ENCODE measurements around the gene SACS. TPM values are rescaled to one million over a fixed set of nuclear protein-coding genes. Genes with fewer than 3 reads are reported as not detected.

Gene SACS
- total and polyA plus RNA-seq, 2 of the 8 experiments (the other 6 are each of a cell fraction or from before 2014, with no cell fraction given), result 11.0 to 54.2 TPM

GRCh38 chr13:23339225-23339624 is 94.3 kb downstream of the SACS start:
- Histone ChIP-seq H3K4me3 (ENCODE audit: extremely low read depth in 1 of 4, insufficient read depth in 2 of 4, low read depth in 3 of 4, low read length in 4 of 4) (no peak overlapping the region), H3K27me3 (replicated peaks in 1 of 4; ENCODE audit: control insufficient read depth in 3 of 4, extremely low read depth in 1 of 4, insufficient read depth in 3 of 4, low read length in 3 of 4) (peaks cover 0 to 1% (median 0%) of the 10 kb centered on the region in 4 experiments; a peak in 1 of 7 replicates), H3K56ac (replicated peaks; ENCODE audit: insufficient read length, low read depth, low read length) (no peak overlapping the region), H3K4me1 (replicated peaks in 1 of 4; ENCODE audit: control insufficient read depth in 3 of 4, insufficient read depth in 4 of 4, low read length in 3 of 4) (no peaks in the 10 kb centered on the region), H3K23ac (ENCODE audit: insufficient read length) (no peak overlapping the region), H4K5ac (ENCODE audit: insufficient read length, low read depth, low read length) (no peak overlapping the region), H3K9ac (replicated peaks in 1 of 4; ENCODE audit: extremely low read depth in 1 of 4, low read depth in 3 of 4, low read length in 3 of 4) (no peak overlapping the region), H3K79me2 (ENCODE audit: control insufficient read depth in 1 of 2, insufficient read depth in 2 of 2, low read length in 2 of 2) (peaks cover 0 to under 1% of the 10 kb centered on the region in 2 experiments; a peak in 1 of 4 replicates), H4K91ac (replicated peaks; ENCODE audit: insufficient read length, low read length) (no peak overlapping the region), H2AFZ (ENCODE audit: low read length) (no peak overlapping the region), H2BK20ac (ENCODE audit: low read length) (no peak overlapping the region), H3K27ac (ENCODE audit: low read depth, low read length) (no peak overlapping the region), H3K18ac (ENCODE audit: extremely low read depth, low read length) (no peak overlapping the region), H3K36me3 (ENCODE audit: control insufficient read depth in 2 of 4, insufficient read depth in 4 of 4, low read length in 3 of 4) (peaks cover 8 to 68% (median 32%) of the 10 kb centered on the region in 4 experiments; a peak in 7 of 8 replicates), H2AK5ac (ENCODE audit: low read depth, low read length) (no peak overlapping the region), H3K4me2 (ENCODE audit: insufficient read depth in 1 of 2, low read depth in 2 of 2, low read length in 2 of 2) (no peak overlapping the region), H2BK12ac (ENCODE audit: low read depth, low read length) (no peak overlapping the region), H2BK15ac (ENCODE audit: low read length) (no peak overlapping the region), H3K9me3 (ENCODE audit: insufficient read depth in 2 of 2, low read depth in 1 of 2, low read length in 1 of 2) (peaks cover 62 to 76% of the 10 kb centered on the region in 2 experiments), H4K20me1 (replicated peaks in 1 of 2; ENCODE audit: control insufficient read depth in 1 of 2, insufficient read depth in 2 of 2, low read length in 2 of 2) (no peaks in the 10 kb centered on the region), H3K14ac (ENCODE audit: insufficient read length) (no peak overlapping the region), H3K23me2 (ENCODE audit: low read depth, low read length) (no peaks in the 10 kb centered on the region), H2BK5ac (ENCODE audit: low read depth, low read length) (no peak overlapping the region), H3K4ac (replicated peaks; ENCODE audit: insufficient read length, low read depth, low read length) (no peak overlapping the region), H2BK120ac (replicated peaks; ENCODE audit: low read depth, low read length) (no peak overlapping the region), H4K8ac (ENCODE audit: extremely low read depth, insufficient read depth, low read length) (no peak overlapping the region), H3K79me1 (ENCODE audit: low read depth, low read length) (no peaks in the 10 kb centered on the region)
- CTCF ChIA-PET (ENCODE audit: partially characterized antibody), result no interaction called here
- POLR2A ChIA-PET (ENCODE audit: partially characterized antibody), result no interaction called here
- FAIRE-seq (no peak), DNase-seq (ENCODE audit: low read depth in 1 of 2, low spot score in 2 of 2) (no peak)
- WGBS, 2 experiments (ENCODE audit: extremely low coverage in 1 of 2, insufficient coverage in 1 of 2, insufficient read length in 1 of 2, insufficient replicate concordance in 2 of 2, low coverage in 1 of 2, low lambda C conversion rate in 2 of 2, missing lambda C conversion rate in 1 of 2), result 73% methylated on average over 1 of the region's 1 CpG; no CpG with 5 or more reads in 1 of the 2 experiments
- TF ChIP-seq ASH2L (IDR thresholded peaks at IDR 0.05; ENCODE audit: low read length), result no peak
- TF ChIP-seq EP300 (IDR thresholded peaks at IDR 0.05; ENCODE audit: borderline replicate concordance in 1 of 2, low read depth in 2 of 2, low read length in 2 of 2), result no peak
- no peak for TF ChIP-seq POU5F1 (IDR thresholded peaks at IDR 0.05; ENCODE audit: low read depth, low read length)
- no peak for TF ChIP-seq SIX5 (IDR thresholded peaks at IDR 0.05; ENCODE audit: low read depth, low read length)
- no peak for TF ChIP-seq TBP (IDR thresholded peaks at IDR 0.05; ENCODE audit: low read depth, low read length)
- no peak for TF ChIP-seq YY1 (IDR thresholded peaks at IDR 0.05; ENCODE audit: low read depth, low read length)
- no peak for TF ChIP-seq CHD2 (IDR thresholded peaks at IDR 0.05; ENCODE audit: low read length)

Data from H1 (cell line).